ENCODE measurements around the gene SFSWAP.

- TF ChIP-seq, protein P1, sequence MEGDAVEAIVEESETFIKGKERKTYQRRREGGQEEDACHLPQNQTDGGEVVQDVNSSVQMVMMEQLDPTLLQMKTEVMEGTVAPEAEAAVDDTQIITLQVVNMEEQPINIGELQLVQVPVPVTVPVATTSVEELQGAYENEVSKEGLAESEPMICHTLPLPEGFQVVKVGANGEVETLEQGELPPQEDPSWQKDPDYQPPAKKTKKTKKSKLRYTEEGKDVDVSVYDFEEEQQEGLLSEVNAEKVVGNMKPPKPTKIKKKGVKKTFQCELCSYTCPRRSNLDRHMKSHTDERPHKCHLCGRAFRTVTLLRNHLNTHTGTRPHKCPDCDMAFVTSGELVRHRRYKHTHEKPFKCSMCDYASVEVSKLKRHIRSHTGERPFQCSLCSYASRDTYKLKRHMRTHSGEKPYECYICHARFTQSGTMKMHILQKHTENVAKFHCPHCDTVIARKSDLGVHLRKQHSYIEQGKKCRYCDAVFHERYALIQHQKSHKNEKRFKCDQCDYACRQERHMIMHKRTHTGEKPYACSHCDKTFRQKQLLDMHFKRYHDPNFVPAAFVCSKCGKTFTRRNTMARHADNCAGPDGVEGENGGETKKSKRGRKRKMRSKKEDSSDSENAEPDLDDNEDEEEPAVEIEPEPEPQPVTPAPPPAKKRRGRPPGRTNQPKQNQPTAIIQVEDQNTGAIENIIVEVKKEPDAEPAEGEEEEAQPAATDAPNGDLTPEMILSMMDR (IDR thresholded peaks at IDR 0.05; ENCODE audit: low read depth, low read length, poor library complexity, severe bottlenecking) = no peak
- TF ChIP-seq EZH2phosphoT487 (IDR thresholded peaks at IDR 0.05; ENCODE audit: borderline replicate concordance, low read length) = no peak
Measured at GRCh38 chr12:131845121-131845520, 134.2 kb downstream of the SFSWAP start.
